ENCODE results near the gene RNF213. TPM values are rescaled to one million over a fixed set of nuclear protein-coding genes. Genes with fewer than 3 reads are reported as not detected.

The RNF213 gene
- total RNA-seq, 1 donor from 2014 or later: 29.6 TPM

DNA sequence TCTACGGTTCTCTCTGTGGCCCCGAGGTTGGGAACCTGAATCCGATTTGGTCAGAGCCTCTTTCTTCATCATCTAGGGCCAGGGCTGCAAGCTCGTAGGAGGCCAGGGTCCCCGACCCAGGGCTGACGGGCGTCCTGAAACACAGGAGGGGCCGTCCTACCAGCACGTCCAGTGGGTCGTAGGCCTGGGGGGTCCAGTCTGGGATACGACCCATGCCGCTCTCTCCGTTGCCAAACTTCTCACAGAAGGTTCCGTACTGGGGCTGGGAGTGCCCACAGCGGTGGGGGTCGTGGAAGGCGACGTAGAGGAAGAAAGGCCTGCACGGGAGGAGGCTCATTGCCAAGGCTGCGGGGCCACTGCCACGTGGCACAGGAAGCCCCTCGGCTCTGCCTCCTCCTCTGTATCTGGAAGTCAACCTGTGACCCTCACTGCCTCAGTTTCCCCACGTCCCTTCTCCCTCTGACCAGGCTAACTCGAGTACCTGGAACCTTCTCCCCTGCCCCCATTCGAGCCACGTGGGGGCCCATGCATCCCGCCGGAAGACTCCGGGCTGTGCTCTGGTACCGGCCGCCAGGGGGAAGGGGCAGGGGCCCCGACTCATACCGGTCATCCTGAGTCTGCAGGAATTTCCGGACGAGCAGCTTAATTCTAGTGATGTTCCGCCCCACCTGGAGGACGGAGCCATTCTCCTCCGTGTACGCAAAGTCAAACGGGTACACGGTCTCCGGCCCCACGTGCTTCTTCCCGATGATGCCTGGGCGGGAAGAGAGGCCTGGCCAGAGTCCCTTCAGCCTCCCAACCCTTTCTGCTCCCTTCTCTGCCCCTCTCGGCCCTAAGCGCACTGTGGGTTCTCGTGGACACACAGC is 46.4 kb upstream of the RNF213 start:
- H3K27ac Mint-ChIP-seq (ENCODE audit: unreplicated experiment): no peak overlapping the region

DNA sequence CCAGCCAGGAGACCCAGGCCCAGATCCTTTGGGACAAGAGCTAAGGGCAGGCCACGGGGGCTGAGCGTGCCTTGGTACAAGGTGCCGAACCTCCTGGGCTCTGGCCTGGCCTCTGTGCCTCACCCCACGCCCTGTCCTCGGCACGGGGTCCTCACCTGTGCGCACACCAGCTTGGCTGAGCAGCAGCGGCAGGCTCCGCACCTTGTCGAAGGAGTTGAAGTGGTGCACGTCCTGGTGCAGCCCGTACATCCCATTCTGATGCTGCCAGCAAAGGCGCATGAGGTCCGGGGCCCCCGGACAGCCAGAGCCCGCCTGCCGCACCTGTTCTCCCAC is 45.8 kb upstream of the RNF213 start:
- TF ChIP-seq, protein P1, sequence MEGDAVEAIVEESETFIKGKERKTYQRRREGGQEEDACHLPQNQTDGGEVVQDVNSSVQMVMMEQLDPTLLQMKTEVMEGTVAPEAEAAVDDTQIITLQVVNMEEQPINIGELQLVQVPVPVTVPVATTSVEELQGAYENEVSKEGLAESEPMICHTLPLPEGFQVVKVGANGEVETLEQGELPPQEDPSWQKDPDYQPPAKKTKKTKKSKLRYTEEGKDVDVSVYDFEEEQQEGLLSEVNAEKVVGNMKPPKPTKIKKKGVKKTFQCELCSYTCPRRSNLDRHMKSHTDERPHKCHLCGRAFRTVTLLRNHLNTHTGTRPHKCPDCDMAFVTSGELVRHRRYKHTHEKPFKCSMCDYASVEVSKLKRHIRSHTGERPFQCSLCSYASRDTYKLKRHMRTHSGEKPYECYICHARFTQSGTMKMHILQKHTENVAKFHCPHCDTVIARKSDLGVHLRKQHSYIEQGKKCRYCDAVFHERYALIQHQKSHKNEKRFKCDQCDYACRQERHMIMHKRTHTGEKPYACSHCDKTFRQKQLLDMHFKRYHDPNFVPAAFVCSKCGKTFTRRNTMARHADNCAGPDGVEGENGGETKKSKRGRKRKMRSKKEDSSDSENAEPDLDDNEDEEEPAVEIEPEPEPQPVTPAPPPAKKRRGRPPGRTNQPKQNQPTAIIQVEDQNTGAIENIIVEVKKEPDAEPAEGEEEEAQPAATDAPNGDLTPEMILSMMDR (conservative IDR thresholded peaks at IDR 0.05): no peak
- no peaks in the 10 kb centered on the region for H3K27me3 Mint-ChIP-seq (ENCODE audit: low read depth)
- no peak for DNase-seq (ENCODE audit: low read depth, low spot score)
- H3K27ac Mint-ChIP-seq (ENCODE audit: unreplicated experiment): no peak overlapping the region
- no peak overlapping the region for H3K4me3 Mint-ChIP-seq
- H3K4me1 Mint-ChIP-seq: peaks cover 18% of the 10 kb centered on the region
- no peaks in the 10 kb centered on the region for H3K9me3 Mint-ChIP-seq
- peaks cover 7% of the 10 kb centered on the region for H3K36me3 Mint-ChIP-seq (ENCODE audit: low read depth)

More for the DNA sequence above, 46.4 kb upstream of the RNF213 start:
- Mint-ChIP-seq H3K27me3 (ENCODE audit: low read depth) (no peaks in the 10 kb centered on the region), H3K36me3 (ENCODE audit: low read depth) (peaks cover 7% of the 10 kb centered on the region), H3K9me3 (no peaks in the 10 kb centered on the region), H3K4me3 (no peak overlapping the region), H3K4me1 (peaks cover 15% of the 10 kb centered on the region)
- DNase-seq (ENCODE audit: low read depth, low spot score): no peak
- TF ChIP-seq, protein P1 (conservative IDR thresholded peaks at IDR 0.05): no peak

DNA sequence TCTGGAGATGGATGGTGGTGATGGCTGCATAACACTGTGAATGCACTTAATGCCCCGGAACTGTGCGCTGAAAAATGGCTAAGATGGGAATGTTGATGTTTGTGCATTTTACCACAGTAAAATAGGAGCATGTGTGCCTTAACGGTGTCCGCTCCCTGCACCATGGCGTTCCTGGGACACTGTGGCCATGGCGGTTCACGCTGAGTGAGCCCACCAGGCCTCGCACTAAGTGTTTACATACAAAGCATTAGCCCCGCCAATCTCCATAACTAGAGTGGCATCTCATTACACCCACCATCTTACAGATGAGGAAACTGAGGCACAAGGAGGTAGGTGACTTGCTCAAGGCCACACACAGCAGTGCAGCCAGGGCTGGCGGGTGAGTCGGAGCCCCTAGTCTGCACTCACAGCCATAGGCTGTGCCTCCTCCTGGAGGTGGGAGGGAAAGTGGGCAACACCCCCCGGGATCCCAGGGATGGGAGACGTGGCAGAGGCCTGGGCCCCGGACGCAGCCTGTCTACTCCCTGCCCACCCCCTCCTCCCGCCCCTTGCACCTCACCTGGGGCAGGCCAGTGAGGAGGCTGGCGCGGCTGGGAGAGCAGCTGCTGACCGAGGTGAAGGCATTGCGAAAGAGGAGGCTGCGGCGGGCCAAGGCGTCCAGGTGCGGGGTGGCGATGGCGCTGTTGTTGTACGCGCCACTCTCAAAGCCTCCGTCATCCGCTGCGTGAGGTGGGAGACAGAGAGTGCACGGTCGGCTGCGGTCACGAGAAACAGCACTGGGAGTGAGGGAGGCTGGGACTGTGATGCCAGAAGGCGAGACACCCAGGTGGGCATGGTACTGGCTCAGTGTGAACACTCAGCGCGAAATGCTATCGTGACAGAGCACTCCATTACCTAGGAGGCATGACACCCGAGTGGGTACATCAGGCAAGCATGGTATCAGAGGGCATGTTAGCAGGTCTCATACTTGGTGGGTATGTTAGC is 43.9 kb upstream of the RNF213 start:
- Mint-ChIP-seq H3K4me1 (peaks cover 25% of the 10 kb centered on the region), H3K36me3 (ENCODE audit: low read depth) (peaks cover 2% of the 10 kb centered on the region), H3K9me3 (no peaks in the 10 kb centered on the region), H3K27me3 (ENCODE audit: low read depth) (no peaks in the 10 kb centered on the region), H3K4me3 (peak overlapping the region; percentile 20), H3K27ac (ENCODE audit: unreplicated experiment) (no peak overlapping the region)
- no peak for DNase-seq (ENCODE audit: low read depth, low spot score)
- TF ChIP-seq, protein P1 (conservative IDR thresholded peaks at IDR 0.05): no peak

DNA sequence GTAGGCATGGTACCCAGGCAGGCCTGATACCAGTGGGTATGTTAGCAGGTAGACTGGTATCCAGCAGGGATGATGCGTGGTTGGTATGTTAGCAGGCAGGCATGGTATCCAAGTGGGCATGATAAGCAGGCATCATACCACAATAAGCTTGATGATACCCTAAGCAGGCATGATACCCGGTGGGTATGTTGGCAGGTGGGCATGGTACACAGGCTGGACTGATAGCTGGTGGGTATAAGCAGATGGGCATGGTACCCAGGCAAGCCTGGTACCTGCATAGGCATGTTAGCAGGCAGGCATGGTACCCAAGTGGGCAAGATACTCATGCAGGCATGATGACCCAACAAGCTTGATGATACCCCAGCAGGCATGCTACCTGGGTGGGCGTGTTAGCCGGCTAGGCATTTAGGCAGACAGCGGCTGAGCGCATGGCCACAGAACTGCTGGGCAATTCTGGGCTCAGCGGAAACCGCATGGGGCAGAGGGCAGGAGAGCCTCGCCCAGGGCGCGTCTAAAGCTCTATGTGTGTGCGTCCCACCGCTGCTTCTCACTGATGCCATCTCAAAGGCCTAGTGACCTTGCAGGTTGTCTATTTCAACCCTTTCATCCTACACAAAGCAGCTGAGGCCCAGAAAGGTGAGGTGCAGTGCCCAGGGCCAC is 42.8 kb upstream of the RNF213 start:
- Mint-ChIP-seq H3K27ac (ENCODE audit: unreplicated experiment) (no peak overlapping the region), H3K4me1 (peaks cover 19% of the 10 kb centered on the region), H3K4me3 (peak overlapping the region; percentile 62), H3K9me3 (no peaks in the 10 kb centered on the region), H3K36me3 (ENCODE audit: low read depth) (peaks cover 2% of the 10 kb centered on the region), H3K27me3 (ENCODE audit: low read depth) (no peaks in the 10 kb centered on the region)
- TF ChIP-seq, protein P1 (conservative IDR thresholded peaks at IDR 0.05): no peak
- no peak for DNase-seq (ENCODE audit: low read depth, low spot score)

DNA sequence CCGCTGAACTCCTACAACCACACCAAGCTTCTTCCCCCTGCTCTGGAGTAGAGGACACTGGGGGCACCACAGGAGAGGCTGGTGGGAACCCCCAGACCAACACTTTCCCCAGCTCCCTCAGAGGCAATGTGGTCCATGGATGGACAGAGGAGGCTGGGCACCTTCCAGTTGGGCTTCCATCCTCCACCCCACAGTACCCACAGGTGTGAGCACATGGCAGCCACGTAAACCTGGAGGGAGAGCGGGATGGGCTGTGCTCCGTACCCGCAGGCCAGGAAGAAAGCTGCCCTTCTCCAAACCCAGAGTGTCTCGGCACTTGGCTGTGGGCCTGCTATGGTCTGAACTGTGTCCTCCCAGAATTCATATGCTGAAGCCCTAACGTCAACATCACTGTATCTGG is 42.3 kb upstream of the RNF213 start:
- TF ChIP-seq, protein P1 (conservative IDR thresholded peaks at IDR 0.05): no peak
- Mint-ChIP-seq H3K4me3 (peak overlapping the region; percentile 92), H3K9me3 (no peaks in the 10 kb centered on the region), H3K4me1 (peaks cover 16% of the 10 kb centered on the region), H3K27ac (ENCODE audit: unreplicated experiment) (no peak overlapping the region), H3K27me3 (ENCODE audit: low read depth) (no peaks in the 10 kb centered on the region), H3K36me3 (ENCODE audit: low read depth) (peaks cover 2% of the 10 kb centered on the region)
- no peak for DNase-seq (ENCODE audit: low read depth, low spot score)

All from neural crest cell (in vitro differentiated cells).